ENCODE measurements around the gene CLMN. TPM values are rescaled to one million over a fixed set of nuclear protein-coding genes. Genes with fewer than 3 reads are reported as not detected.
A peak's percentile ranks its signal among the peaks of the same experiment; 100 is the strongest.

CLMN gene
- total RNA-seq, 2 experiments from 2014 or later, result 0.75 to 1.5 TPM

- Mint-ChIP-seq H3K27me3 (no peaks in the 10 kb centered on the region), H3K36me3 (ENCODE audit: low read depth) (no peaks in the 10 kb centered on the region), H3K27ac (no peak overlapping the region), H3K9me3 (ENCODE audit: low read depth) (no peaks in the 10 kb centered on the region), H3K4me1 (no peaks in the 10 kb centered on the region), H3K4me3 (no peak overlapping the region)
- ATAC-seq (no peak), DNase-seq (no peak)
- ChIA-PET POLR2A (no interaction called here), CTCF (no interaction called here)
- intact Hi-C loops (cut with DNase I, micrococcal nuclease), result no loop called here
Measured at GRCh38 chr14:95274279-95274678, 45.4 kb downstream of the CLMN start.

- CTCF ChIA-PET, result no interaction called here
- no peak for ATAC-seq
- Mint-ChIP-seq H3K36me3 (ENCODE audit: low read depth) (no peaks in the 10 kb centered on the region), H3K27me3 (no peaks in the 10 kb centered on the region), H3K4me1 (no peaks in the 10 kb centered on the region), H3K4me3 (no peak overlapping the region), H3K9me3 (ENCODE audit: low read depth) (no peaks in the 10 kb centered on the region), H3K27ac (no peak overlapping the region)
- no peak for DNase-seq
- intact Hi-C loops (cut with DNase I, micrococcal nuclease), result no loop called here
- POLR2A ChIA-PET, result no interaction called here
Measured at GRCh38 chr14:95273001-95273978, 46.4 kb downstream of the CLMN start.

DNA sequence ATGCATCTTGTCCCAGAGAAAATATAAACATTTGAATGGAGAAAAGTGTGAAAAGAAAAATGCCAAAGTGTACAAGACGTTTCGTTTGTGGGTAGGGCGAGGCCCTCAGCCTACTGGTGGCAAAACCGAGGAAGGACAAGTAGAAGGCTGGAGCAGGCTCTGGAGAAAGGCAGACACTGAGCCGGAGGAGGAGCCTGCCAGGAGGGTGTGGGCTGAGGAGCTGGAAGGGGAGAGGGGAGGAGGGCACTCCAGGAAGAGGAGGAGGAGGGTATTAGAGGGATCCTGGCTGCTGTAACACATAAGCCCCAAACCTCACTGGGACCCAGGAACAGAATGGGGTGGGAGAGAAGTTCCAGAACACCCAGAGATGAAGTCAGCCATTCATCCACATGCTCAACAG lies 47.7 kb downstream of the CLMN start:
- no peak for DNase-seq
- H3K36me3 Mint-ChIP-seq (ENCODE audit: low read depth), result no peaks in the 10 kb centered on the region
- CTCF ChIA-PET, result interaction anchor here (0.5 kb wide), 1 partner anchor 10 kb away, joined by 5 read pairs; no protein-coding TSS in a partner anchor
- POLR2A ChIA-PET, result no interaction called here
- H3K9me3 Mint-ChIP-seq (ENCODE audit: low read depth), result no peaks in the 10 kb centered on the region
- ATAC-seq, result no peak
- intact Hi-C loops (cut with DNase I, micrococcal nuclease), result no loop called here
- H3K4me1 Mint-ChIP-seq, result peaks cover 9% of the 10 kb centered on the region
- H3K27me3 Mint-ChIP-seq, result no peaks in the 10 kb centered on the region
- no peak overlapping the region for H3K4me3 Mint-ChIP-seq
- H3K27ac Mint-ChIP-seq, result no peak overlapping the region

GRCh38 chr14:95270203-95270602 lies 49.5 kb downstream of the CLMN start:
- Mint-ChIP-seq H3K27ac (no peak overlapping the region), H3K36me3 (ENCODE audit: low read depth) (no peaks in the 10 kb centered on the region), H3K9me3 (ENCODE audit: low read depth) (no peaks in the 10 kb centered on the region), H3K4me1 (peaks cover 25% of the 10 kb centered on the region), H3K4me3 (no peak overlapping the region), H3K27me3 (no peaks in the 10 kb centered on the region)
- intact Hi-C loops (cut with DNase I, micrococcal nuclease), result no loop called here
- ATAC-seq (no peak), DNase-seq (no peak)
- CTCF ChIA-PET, result no interaction called here
- POLR2A ChIA-PET, result no interaction called here

- POLR2A ChIA-PET, result interaction anchor here (1.2 kb wide), 1 partner anchor 9 kb away, joined by 3 read pairs; no protein-coding TSS in a partner anchor
- H3K27ac Mint-ChIP-seq, result no peak overlapping the region
Measured at GRCh38 chr14:95269493-95269892, 50.2 kb downstream of the CLMN start.

GRCh38 chr14:95268350-95268749 lies 51.4 kb downstream of the CLMN start:
- ATAC-seq (peak; percentile 40), DNase-seq (no peak)
- no peaks in the 10 kb centered on the region for H3K9me3 Mint-ChIP-seq (ENCODE audit: low read depth)
- no peak overlapping the region for H3K4me3 Mint-ChIP-seq
- ChIA-PET POLR2A (no interaction called here), CTCF (no interaction called here)
- peaks cover 31% of the 10 kb centered on the region for H3K4me1 Mint-ChIP-seq
- H3K27ac Mint-ChIP-seq, result no peak overlapping the region
- H3K27me3 Mint-ChIP-seq, result no peaks in the 10 kb centered on the region
- intact Hi-C loops (cut with DNase I, micrococcal nuclease), result loop anchor here (1.0 to 10.0 kb wide), 5 partner anchors 8 to 1294 kb away; partner anchors contain the start of genes ASB2 (in 1 of the 2), DICER1 (in 1 of the 2) and PPP4R4 (in 1 of the 2)
- no peaks in the 10 kb centered on the region for H3K36me3 Mint-ChIP-seq (ENCODE audit: low read depth)

More at GRCh38 chr14:95269493-95269892, 50.2 kb downstream of the CLMN start:
- no peaks in the 10 kb centered on the region for H3K36me3 Mint-ChIP-seq (ENCODE audit: low read depth)
- H3K4me1 Mint-ChIP-seq, result peaks cover 30% of the 10 kb centered on the region
- no peak for ATAC-seq
- H3K9me3 Mint-ChIP-seq (ENCODE audit: low read depth), result no peaks in the 10 kb centered on the region
- no peak for DNase-seq
- no peaks in the 10 kb centered on the region for H3K27me3 Mint-ChIP-seq
- CTCF ChIA-PET, result interaction anchor here (0.7 kb wide), 1 partner anchor 19 kb away, joined by 3 read pairs; no protein-coding TSS in a partner anchor
- intact Hi-C loops (cut with DNase I, micrococcal nuclease), result loop anchor here (5.0 to 10.0 kb wide), 4 partner anchors 112 to 1295 kb away; partner anchors contain the start of genes ASB2 (in 1 of the 2), DICER1 (in 1 of the 2) and PPP4R4 (in 1 of the 2)
- no peak overlapping the region for H3K4me3 Mint-ChIP-seq

DNA sequence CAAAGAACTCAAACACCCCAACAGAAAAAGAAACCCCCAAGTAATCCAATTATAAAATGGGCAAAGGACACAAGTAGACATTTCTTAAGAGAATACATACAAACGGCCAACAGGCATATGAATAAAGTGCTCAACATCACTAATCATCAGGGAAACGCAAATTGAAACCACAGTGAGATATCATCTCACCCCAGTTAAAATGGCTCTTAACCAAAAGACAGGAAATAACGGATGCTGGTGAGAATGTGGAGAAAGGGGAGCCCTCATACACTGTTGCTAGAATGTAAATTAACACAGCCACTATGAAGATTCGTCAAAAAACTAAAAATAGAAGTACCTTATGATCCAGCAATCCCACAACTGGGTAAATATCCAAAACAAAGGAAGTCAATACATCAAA lies 52.4 kb downstream of the CLMN start:
- DNase-seq, result no peak
- intact Hi-C loops (cut with DNase I, micrococcal nuclease), result loop anchor here (5.0 to 10.0 kb wide), 4 partner anchors 110 to 1293 kb away; partner anchors contain the start of genes ASB2 (in 1 of the 2), DICER1 (in 1 of the 2) and PPP4R4 (in 1 of the 2)
- H3K27ac Mint-ChIP-seq, result no peak overlapping the region

GRCh38 chr14:95265106-95266094 lies 54.3 kb downstream of the CLMN start:
- DNase-seq, result peak; percentile 66
- peak overlapping the region; percentile 35 for H3K27ac Mint-ChIP-seq
- POLR2A ChIA-PET, result no interaction called here

More for the DNA sequence above, 52.4 kb downstream of the CLMN start:
- H3K36me3 Mint-ChIP-seq (ENCODE audit: low read depth), result no peaks in the 10 kb centered on the region
- no peak overlapping the region for H3K4me3 Mint-ChIP-seq
- H3K4me1 Mint-ChIP-seq, result peaks cover 31% of the 10 kb centered on the region
- H3K9me3 Mint-ChIP-seq (ENCODE audit: low read depth), result no peaks in the 10 kb centered on the region
- POLR2A ChIA-PET, result no interaction called here
- ATAC-seq, result peak; percentile 25
- H3K27me3 Mint-ChIP-seq, result no peaks in the 10 kb centered on the region
- CTCF ChIA-PET, result no interaction called here

DNA sequence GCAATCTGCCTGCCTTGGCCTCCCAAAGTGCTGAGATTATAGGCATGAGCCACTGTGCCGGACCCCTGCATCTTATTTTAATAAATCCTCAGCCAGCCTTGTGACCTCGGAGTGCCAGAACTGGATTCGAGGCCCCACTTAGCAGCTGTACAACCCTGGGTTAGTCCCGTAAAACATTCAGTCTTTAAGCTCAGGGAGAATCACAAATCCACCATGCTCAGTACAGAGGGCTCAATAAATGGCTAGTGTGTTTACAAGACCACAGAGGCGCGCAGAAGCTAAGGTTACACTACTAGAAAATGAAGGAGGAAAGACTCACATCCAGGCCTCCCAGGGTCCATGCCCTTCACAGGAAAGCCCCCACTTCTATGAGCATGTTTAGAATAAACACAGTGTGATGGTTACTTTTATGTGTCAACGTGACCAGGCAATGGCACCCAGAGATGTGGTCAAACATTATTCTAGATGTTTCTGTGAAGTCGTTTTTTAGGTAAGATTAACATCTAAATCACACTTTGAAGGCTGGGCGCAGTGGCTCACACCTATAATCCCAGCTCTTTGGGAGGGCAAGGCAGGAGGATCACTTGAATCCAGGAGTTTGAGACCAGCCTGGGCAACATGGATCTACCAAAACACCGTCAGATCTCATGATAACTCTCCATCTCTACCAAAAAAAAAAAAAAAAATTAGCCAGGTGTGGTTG lies 55.3 kb downstream of the CLMN start:
- no peak overlapping the region for H3K4me3 Mint-ChIP-seq
- H3K9me3 Mint-ChIP-seq (ENCODE audit: low read depth), result no peaks in the 10 kb centered on the region
- peaks cover 41% of the 10 kb centered on the region for H3K4me1 Mint-ChIP-seq
- POLR2A ChIA-PET, result no interaction called here
- no peak for ATAC-seq
- no peak for DNase-seq
- H3K27ac Mint-ChIP-seq, result no peak overlapping the region
- H3K27me3 Mint-ChIP-seq, result no peaks in the 10 kb centered on the region
- intact Hi-C loops (cut with DNase I, micrococcal nuclease), result loop anchor here in 1 of 2 experiments (10.0 kb wide), 2 partner anchors 1090 to 1290 kb away; partner anchors contain the start of genes ASB2 and PPP4R4
- no peaks in the 10 kb centered on the region for H3K36me3 Mint-ChIP-seq (ENCODE audit: low read depth)
- CTCF ChIA-PET, result interaction anchor here (0.5 kb wide), 1 partner anchor 272 kb away, joined by 3 read pairs; no protein-coding TSS in a partner anchor

More at GRCh38 chr14:95265106-95266094, 54.3 kb downstream of the CLMN start:
- ATAC-seq, result peak; percentile 83
- Mint-ChIP-seq H3K4me3 (no peak overlapping the region), H3K36me3 (ENCODE audit: low read depth) (no peaks in the 10 kb centered on the region), H3K9me3 (ENCODE audit: low read depth) (no peaks in the 10 kb centered on the region), H3K27me3 (no peaks in the 10 kb centered on the region), H3K4me1 (peaks cover 39% of the 10 kb centered on the region)
- intact Hi-C loops (cut with DNase I, micrococcal nuclease), result loop anchor here (1.0 to 10.0 kb wide), 6 partner anchors 49 to 1291 kb away; partner anchors contain the start of genes ASB2 (in 1 of the 2), DICER1 (in 1 of the 2) and PPP4R4 (in 1 of the 2)
- CTCF ChIA-PET, result no interaction called here

DNA sequence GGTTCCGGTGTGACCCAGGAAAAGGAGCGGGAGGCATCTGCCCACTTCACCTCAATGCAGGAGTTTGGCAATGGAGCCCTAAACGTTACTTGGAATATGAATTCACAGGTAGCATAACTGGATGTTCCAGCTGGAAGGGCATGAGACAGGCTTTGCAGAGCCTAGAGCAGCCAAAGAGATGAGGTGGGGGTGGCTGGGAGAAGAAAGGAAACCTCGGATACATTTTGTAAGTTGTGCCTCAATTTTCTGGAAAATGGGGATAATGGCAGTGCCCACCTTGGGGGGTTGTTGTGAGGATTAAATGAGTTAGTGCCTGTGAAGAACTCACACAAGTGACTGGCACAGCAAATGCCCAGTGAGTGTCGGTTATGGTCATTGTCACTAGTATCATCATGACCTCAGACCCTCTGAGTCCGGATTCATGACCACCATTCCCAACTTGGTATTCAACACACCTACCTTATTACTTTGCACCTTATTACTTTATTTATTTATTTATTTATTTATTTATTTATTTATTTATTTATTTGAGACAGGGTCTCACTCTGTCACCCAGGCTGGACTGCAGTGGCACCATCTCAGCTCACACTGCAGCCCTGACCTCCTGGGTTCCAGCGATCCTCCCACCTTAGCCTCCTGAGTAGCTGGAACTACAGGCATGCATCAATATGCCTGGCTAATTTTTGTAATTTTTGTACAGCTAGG lies 56.0 kb downstream of the CLMN start:
- CTCF ChIA-PET, result no interaction called here
- DNase-seq, result no peak
- Mint-ChIP-seq H3K27me3 (no peaks in the 10 kb centered on the region), H3K9me3 (ENCODE audit: low read depth) (no peaks in the 10 kb centered on the region), H3K27ac (no peak overlapping the region), H3K36me3 (ENCODE audit: low read depth) (no peaks in the 10 kb centered on the region), H3K4me1 (peaks cover 41% of the 10 kb centered on the region), H3K4me3 (no peak overlapping the region)
- no peak for ATAC-seq
- POLR2A ChIA-PET, result no interaction called here
- intact Hi-C loops (cut with DNase I, micrococcal nuclease), result loop anchor here in 1 of 2 experiments (10.0 kb wide), 2 partner anchors 1089 to 1289 kb away; partner anchors contain the start of genes ASB2 and PPP4R4

Data from activated CD4-positive, alpha-beta T cell treated with anti-CD3 and anti-CD28 coated beads for 36 hours (primary cell).